AG09309 (cell line): ENCODE measurements around the gene GJB6.

Source experiments
- DNase-seq: peaks from one replicate; pipeline ENCODE4 v3.0.0-alpha.2; 2010; ENCODE audit warnings: low read depth
- H3K4me3 ChIP-seq: 2 replicates; pipeline ENCODE4 v1.5.1; 2011; ENCODE audit warnings: mild to moderate bottlenecking, low read depth, low read length, moderate library complexity; ENCODE audit not compliant: control insufficient read depth
- TF ChIP-seq, protein P1 (sequence below): IDR thresholded peaks from 2 replicates; pipeline ENCODE4 v1.5.1; 2011; ENCODE audit warnings: mild to moderate bottlenecking, low read depth, low read length, inconsistent platforms; ENCODE audit not compliant: insufficient read depth, control insufficient read depth; ENCODE audit errors: missing control alignments

The GJB6 gene

DNA sequence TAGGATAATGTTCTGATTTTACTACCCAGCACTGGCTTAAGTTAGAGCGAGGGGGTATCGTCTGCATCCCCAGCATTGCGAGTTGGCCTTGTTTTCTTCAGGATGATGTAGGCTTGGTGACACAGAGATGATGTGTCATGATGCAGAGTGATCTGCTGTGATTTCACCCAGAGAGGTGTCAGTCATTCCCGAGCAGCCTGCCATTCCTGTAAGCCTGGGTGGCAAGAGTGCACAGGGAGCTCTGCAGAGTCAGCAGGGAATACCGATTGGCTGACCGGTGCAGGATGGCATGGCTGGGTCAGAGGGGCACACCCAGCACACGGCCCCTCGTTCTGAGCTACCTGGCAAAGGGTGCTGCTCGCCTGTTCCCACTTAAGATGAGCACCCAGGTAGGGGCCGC, 15.8 kb upstream of the GJB6 start:
- TF ChIP-seq, protein P1, sequence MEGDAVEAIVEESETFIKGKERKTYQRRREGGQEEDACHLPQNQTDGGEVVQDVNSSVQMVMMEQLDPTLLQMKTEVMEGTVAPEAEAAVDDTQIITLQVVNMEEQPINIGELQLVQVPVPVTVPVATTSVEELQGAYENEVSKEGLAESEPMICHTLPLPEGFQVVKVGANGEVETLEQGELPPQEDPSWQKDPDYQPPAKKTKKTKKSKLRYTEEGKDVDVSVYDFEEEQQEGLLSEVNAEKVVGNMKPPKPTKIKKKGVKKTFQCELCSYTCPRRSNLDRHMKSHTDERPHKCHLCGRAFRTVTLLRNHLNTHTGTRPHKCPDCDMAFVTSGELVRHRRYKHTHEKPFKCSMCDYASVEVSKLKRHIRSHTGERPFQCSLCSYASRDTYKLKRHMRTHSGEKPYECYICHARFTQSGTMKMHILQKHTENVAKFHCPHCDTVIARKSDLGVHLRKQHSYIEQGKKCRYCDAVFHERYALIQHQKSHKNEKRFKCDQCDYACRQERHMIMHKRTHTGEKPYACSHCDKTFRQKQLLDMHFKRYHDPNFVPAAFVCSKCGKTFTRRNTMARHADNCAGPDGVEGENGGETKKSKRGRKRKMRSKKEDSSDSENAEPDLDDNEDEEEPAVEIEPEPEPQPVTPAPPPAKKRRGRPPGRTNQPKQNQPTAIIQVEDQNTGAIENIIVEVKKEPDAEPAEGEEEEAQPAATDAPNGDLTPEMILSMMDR = no peak
- no peak overlapping the region for H3K4me3 ChIP-seq
- no peak for DNase-seq

DNA sequence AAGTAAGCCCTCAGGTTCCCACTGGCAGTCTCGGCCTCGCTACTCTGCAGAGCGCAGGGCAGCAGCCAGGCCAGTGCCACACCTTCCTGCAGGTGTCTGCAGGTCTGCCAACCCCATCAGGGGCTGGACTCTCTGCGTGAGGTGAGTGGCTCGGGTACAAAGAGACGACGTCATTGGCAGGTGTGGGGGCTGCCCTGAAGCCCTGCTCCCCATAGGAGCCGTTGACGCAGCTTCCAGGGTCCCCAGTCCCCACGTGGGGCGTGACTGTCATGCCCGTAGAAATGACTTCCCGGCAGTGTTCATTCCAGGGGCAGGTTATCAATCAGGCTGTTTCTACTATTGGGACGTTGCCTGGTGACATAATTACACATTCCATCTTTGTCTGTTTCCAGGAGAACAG, 15.3 kb upstream of the GJB6 start:
- TF ChIP-seq, protein P1 = no peak
- DNase-seq = no peak
- H3K4me3 ChIP-seq = no peak overlapping the region

DNA sequence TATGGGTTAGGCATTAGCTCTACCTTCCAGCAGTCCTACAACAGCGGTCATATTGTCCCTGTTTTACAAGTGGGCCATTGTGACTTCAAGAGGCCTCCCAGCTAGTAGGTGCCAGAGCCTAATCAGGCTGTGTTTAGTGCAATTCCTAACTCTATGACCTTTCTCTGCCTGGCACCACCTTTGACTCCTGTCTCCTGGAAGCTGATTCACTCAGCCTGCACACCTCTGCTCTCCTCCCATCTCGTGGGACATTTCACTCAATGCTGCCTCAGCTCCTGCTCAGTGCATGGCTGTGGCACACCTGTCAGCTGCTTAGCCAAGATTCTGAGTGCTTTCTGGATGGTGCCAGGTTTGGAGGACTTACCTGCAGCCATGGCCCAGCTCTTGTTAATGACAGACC, 9.5 kb upstream of the GJB6 start:
- H3K4me3 ChIP-seq = no peak overlapping the region
- TF ChIP-seq, protein P1 = no peak
- no peak for DNase-seq

DNA sequence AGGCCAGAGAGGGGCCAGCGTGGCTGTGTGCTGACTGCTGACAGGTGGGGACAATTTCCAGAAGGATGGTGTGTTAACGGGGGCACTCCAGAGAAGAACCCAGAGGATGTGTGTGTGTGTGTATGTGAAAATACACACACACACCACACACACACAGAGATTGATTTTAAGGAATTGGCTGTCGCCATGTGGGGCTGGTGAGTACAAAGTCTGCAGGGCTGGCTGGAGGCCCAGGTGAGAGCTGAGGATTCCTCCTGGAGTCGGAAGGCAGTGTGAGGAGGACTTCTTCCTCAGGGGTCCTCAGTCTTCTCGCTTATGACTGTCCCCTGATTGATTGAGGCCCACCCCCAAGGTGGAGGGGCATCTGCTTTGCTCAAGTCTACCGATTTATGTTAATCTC, 7.6 kb upstream of the GJB6 start:
- H3K4me3 ChIP-seq = no peak overlapping the region
- TF ChIP-seq, protein P1 = no peak
- no peak for DNase-seq

DNA sequence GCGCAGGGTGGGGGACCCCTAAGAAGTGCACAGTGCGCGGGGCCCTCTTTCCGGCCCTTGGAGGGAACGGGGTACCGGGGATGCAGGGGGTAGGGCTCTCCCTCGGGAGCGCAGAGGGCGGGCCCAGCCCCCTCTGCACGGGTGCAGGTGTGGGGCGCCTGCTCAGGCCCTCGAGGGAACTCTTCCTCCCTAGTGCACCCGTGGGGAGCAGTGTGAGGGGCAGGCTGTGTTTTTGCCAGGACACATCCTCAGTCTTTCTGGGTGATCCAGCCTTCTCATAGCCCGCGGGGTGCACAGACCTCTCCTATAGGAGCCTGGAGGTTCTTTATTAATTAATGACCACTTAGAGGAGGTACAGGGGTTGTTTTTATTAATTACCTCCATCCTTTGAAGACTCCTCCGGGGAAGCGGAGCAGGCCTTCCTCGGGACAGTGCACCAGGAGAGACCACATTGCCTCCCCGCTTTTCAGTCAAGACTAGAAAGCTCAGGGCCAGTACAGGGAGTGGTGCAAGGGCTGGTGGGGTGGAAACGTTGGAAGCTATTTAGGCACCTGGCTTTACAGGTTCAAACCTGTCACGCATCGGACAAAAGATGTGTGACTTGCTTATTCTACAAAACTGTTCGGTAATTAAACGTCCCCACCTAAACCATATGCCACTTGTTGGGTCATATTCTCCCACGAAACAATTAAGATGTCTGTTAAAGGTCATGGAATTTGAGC, 598 bp upstream of the GJB6 start:
- DNase-seq = no peak
- H3K4me3 ChIP-seq = no peak overlapping the region
- TF ChIP-seq, protein P1 = no peak

DNA sequence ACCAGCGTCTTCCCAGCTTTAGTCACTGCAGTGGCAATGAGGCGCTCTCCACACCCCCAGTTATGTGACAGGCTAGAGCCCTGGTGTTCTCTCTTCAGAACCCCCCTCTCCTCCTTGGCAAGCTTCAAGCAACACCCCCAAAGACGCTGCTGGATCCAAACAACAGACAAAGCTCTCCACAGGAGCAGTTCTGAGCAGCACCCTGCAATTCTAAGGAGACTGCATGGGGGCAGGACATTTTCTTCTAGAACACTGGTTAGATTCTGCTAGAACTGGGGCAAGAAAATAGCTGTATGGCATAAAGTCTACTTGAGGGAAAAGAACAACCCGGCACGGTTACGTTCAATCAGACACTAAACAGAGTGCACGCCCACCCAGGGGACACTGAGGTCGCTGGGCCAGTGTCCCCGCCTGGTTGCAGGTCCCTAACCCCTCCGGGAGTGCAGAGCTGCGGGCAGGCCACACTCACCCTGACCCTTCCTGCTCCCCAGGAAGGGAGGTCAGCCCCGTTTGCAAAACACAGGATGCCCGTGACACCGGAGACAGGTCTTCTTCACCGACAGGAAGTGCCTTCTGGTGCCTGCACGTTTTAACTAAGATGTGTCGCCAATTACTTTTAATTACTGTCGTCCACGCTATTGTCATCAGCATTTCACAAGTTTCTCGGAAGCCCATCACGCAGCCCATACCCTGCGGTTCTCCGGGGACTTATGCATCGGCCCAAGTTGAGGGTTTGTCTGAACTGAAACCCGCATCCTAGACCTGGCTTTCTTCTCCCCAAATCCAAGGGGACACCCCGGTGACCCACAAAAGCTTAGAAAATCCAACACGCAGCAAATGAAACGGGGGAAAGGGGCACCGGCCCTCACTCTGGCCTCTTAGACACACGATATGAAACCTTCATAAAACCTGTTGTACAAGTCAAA, 943 bp downstream of the GJB6 start:
- no peak overlapping the region for H3K4me3 ChIP-seq
- no peak for DNase-seq
- TF ChIP-seq, protein P1 = no peak
